WTC11 (cell line): ENCODE data around the gene SLC45A3. TPM values are rescaled to one million over a fixed set of nuclear protein-coding genes. Genes with fewer than 3 reads are reported as not detected.

Experiments used
- ATAC-seq: fragments of 200-7000 bp; cut with Tn5 transposase; 2 replicates; pipeline ENCODE4 v1.10.0; 2021; ENCODE audit warnings: mild to moderate bottlenecking, moderate library complexity
- CTCF ChIA-PET: fragments of 300-600 bp; sonication (Branson Sonifier 250); formaldehyde crosslinking; loops from one replicate; lab custom pipeline; 2021; ENCODE audit warnings: antibody characterized with exemption; lab: Charles Lee
- POLR2A ChIA-PET: fragments of 350-600 bp; sonication (Branson Sonifier 250); formaldehyde crosslinking; loops from one replicate; lab custom pipeline; 2021; ENCODE audit warnings: antibody characterized with exemption; lab: Charles Lee
- DNase-seq: peaks from one replicate; pipeline ENCODE4 v3.0.0; 2021; ENCODE audit warnings: low spot score
- H3K27ac Mint-ChIP-seq: 2 replicates; pipeline ENCODE4 v1.8.0; 2021; ENCODE audit warnings: mixed read lengths
- H3K27me3 Mint-ChIP-seq: 2 replicates; pipeline ENCODE4 v1.8.0; 2021; ENCODE audit warnings: low read depth, mild to moderate bottlenecking, moderate library complexity, mixed read lengths
- H3K36me3 Mint-ChIP-seq: 2 replicates; pipeline ENCODE4 v1.8.0; 2021; ENCODE audit warnings: mixed read lengths
- H3K4me1 Mint-ChIP-seq: 2 replicates; pipeline ENCODE4 v1.8.0; 2022; ENCODE audit warnings: mixed read lengths
- H3K4me3 Mint-ChIP-seq: 2 replicates; pipeline ENCODE4 v1.8.0; 2021; ENCODE audit warnings: mild to moderate bottlenecking, moderate library complexity, mixed read lengths
- H3K9me3 Mint-ChIP-seq: 2 replicates; pipeline ENCODE4 v1.8.0; 2021; ENCODE audit warnings: mixed read lengths
- AFF4 ChIP-seq: sonication (generic); formaldehyde crosslinking; IDR thresholded peaks from 2 replicates; pipeline ENCODE4 v1.8.1; 2023; ENCODE audit warnings: mild to moderate bottlenecking, missing genetic modification reagents, borderline replicate concordance
- CDX4 ChIP-seq: fragments of 250-450 bp; sonication (Bioruptor Pico); IDR thresholded peaks from 2 replicates; pipeline ENCODE4 v1.9.0; 2021; ENCODE audit warnings: moderate library complexity, mild to moderate bottlenecking, inconsistent platforms, borderline replicate concordance
- E2F4 ChIP-seq: sonication (generic); formaldehyde crosslinking; IDR thresholded peaks from 2 replicates; pipeline ENCODE4 v1.8.1; 2022; ENCODE audit warnings: low read depth, mild to moderate bottlenecking, moderate library complexity, missing genetic modification reagents, borderline replicate concordance
- E2F5 ChIP-seq: sonication (generic); formaldehyde crosslinking; IDR thresholded peaks from 2 replicates; pipeline ENCODE4 v1.8.1; 2022; ENCODE audit warnings: mild to moderate bottlenecking, moderate library complexity, missing genetic modification reagents
- EMX1 ChIP-seq: fragments of 250-450 bp; sonication (Bioruptor Pico); IDR thresholded peaks from 2 replicates; pipeline ENCODE4 v1.8.0; 2021; ENCODE audit warnings: mild to moderate bottlenecking
- RELA ChIP-seq: sonication (generic); formaldehyde crosslinking; IDR thresholded peaks from 2 replicates; pipeline ENCODE4 v1.8.1; 2022; ENCODE audit warnings: missing genetic modification reagents, mild to moderate bottlenecking, borderline replicate concordance
- ZMAT4 ChIP-seq: fragments of 250-450 bp; sonication (Bioruptor Pico); IDR thresholded peaks from 2 replicates; pipeline ENCODE4 v1.9.0; 2021; ENCODE audit warnings: mild to moderate bottlenecking
- ZNF396 ChIP-seq: fragments of 250-450 bp; sonication (Bioruptor Pico); IDR thresholded peaks from 2 replicates; pipeline ENCODE4 v1.8.0; 2021; ENCODE audit warnings: mild to moderate bottlenecking, moderate library complexity, borderline replicate concordance
- ZNF512 ChIP-seq: sonication (generic); formaldehyde crosslinking; IDR thresholded peaks from 2 replicates; pipeline ENCODE4 v1.8.1; 2022; ENCODE audit warnings: missing genetic modification reagents, borderline replicate concordance
- total RNA-seq: library from RNA; stranded (reverse); gene quantifications from 3 replicates; pipeline ENCODE4 v1.2.3, GENCODE V29; 2021

Gene SLC45A3
- total RNA-seq, 1 experiment from 2014 or later = 15.2 TPM

GRCh38 chr1:205610901-205611466 is 69.3 kb downstream of the SLC45A3 start:
- POLR2A ChIA-PET = no interaction called here

GRCh38 chr1:205610036-205610435 is 70.3 kb downstream of the SLC45A3 start:
- ChIA-PET CTCF (no interaction called here), POLR2A (no interaction called here)
- H3K4me1 Mint-ChIP-seq = no peaks in the 10 kb centered on the region
- peaks cover 43% of the 10 kb centered on the region for H3K36me3 Mint-ChIP-seq
- DNase-seq (no peak), ATAC-seq (peak; percentile 41; the same call in 1 of the 2 replicates)
- no peaks in the 10 kb centered on the region for H3K9me3 Mint-ChIP-seq
- no peak overlapping the region for H3K4me3 Mint-ChIP-seq
- TF ChIP-seq ZNF512 = no peak
- no peak for TF ChIP-seq AFF4 (CRISPR knock-in tag)
- TF ChIP-seq RELA (CRISPR knock-in tag) = no peak
- TF ChIP-seq CDX4 (CRISPR knock-in tag) = no peak
- TF ChIP-seq ZMAT4 (CRISPR knock-in tag) = no peak
- TF ChIP-seq ZNF396 (CRISPR knock-in tag) = no peak
- no peak for TF ChIP-seq E2F4
- TF ChIP-seq, all 79 proteins: peak for 0
- H3K27me3 Mint-ChIP-seq = no peaks in the 10 kb centered on the region
- H3K27ac Mint-ChIP-seq = peak overlapping the region; percentile 49; the same call in 1 of the 2 replicates

More at GRCh38 chr1:205610901-205611466, 69.3 kb downstream of the SLC45A3 start:
- no peaks in the 10 kb centered on the region for H3K27me3 Mint-ChIP-seq
- H3K4me1 Mint-ChIP-seq = no peaks in the 10 kb centered on the region
- DNase-seq (no peak), ATAC-seq (no peak)
- H3K9me3 Mint-ChIP-seq = no peaks in the 10 kb centered on the region
- peaks cover 50% of the 10 kb centered on the region for H3K36me3 Mint-ChIP-seq
- no peak overlapping the region for H3K4me3 Mint-ChIP-seq
- TF ChIP-seq EMX1 (CRISPR knock-in tag) (no peak), E2F5 (CRISPR knock-in tag) (no peak)
- CTCF ChIA-PET = no interaction called here
- H3K27ac Mint-ChIP-seq = peak overlapping the region; percentile 62

Other genes starting within 250 kb of the SLC45A3 start
- gene BLACAT1, start 224.5 kb downstream of the SLC45A3 start, total RNA-seq = 5.2 to 9.8 TPM (median 5.3 TPM) in 3 replicates
- gene CDK18, start 175.8 kb downstream of the SLC45A3 start, total RNA-seq = 62.1 to 71.9 TPM (median 64.7 TPM) in 3 replicates
- gene ELK4, start 48.5 kb downstream of the SLC45A3 start, total RNA-seq = 34.4 to 39.0 TPM (median 37.5 TPM) in 3 replicates
- gene NUCKS1, start 69.7 kb upstream of the SLC45A3 start, total RNA-seq = 401 to 414 TPM (median 403 TPM) in 3 replicates
- 10.7 to 11.2 TPM (median 11.0 TPM) in 3 replicates for gene RAB29, start 95.0 kb upstream of the SLC45A3 start, total RNA-seq
- 30.4 to 32.8 TPM (median 31.9 TPM) in 3 replicates for gene SLC41A1, start 132.7 kb upstream of the SLC45A3 start, total RNA-seq
- gene PM20D1, start 169.6 kb upstream of the SLC45A3 start, total RNA-seq = 0.23 to 0.37 TPM (median 0.32 TPM) in 3 replicates